ENCODE measurements around the gene TMEM238.
"Not testable (repeated sequence)": the region's sequence is repeated elsewhere in the genome, so short reads cannot be mapped to it uniquely, and the experiment has no call there.

Gene TMEM238

DNA sequence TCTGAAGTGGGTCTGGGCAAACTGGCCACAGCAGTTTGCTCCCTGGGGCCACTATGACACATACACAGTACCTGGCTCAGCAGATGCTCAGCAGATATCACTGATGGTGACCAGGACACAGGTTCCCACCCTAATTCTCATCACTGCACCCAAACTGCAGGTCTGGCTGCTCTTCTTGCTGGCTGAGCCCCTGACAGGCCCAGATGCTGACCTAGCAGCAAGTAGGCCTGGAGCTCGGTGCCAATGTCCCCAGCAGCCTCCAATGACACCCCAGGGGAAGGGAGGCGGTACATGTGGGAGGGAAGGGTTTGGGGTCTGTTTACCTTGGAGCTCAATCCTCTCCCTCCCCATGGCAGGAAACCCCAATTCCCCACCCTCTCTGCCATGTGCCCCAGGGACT, 18.4 kb upstream of the TMEM238 start:
- in situ Hi-C loops (cut with MboI; ENCODE audit: low sequenced_read_pairs), result no loop called here

DNA sequence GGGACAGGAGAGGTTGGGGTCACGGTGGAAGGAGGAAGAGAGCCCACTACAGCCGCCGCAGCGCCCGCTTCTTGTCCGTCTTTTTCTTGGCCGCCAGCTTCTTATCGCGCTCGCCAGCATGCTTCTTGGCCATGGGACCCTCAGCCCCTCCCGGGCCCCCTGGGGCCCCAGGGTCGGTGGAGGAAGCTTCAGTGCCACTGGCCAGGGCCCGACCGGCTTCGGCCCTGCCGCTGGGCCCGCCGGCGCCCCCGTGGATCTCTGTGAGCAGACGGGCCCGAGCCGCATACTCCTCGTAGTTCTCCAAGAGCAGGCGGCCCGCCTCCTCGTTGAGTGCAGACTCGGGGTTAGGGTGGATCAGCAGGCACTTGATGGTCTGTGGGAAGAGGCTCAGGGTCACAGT, 17.3 kb upstream of the TMEM238 start:
- in situ Hi-C loops (cut with MboI; ENCODE audit: low sequenced_read_pairs), result not testable (repeated sequence)

DNA sequence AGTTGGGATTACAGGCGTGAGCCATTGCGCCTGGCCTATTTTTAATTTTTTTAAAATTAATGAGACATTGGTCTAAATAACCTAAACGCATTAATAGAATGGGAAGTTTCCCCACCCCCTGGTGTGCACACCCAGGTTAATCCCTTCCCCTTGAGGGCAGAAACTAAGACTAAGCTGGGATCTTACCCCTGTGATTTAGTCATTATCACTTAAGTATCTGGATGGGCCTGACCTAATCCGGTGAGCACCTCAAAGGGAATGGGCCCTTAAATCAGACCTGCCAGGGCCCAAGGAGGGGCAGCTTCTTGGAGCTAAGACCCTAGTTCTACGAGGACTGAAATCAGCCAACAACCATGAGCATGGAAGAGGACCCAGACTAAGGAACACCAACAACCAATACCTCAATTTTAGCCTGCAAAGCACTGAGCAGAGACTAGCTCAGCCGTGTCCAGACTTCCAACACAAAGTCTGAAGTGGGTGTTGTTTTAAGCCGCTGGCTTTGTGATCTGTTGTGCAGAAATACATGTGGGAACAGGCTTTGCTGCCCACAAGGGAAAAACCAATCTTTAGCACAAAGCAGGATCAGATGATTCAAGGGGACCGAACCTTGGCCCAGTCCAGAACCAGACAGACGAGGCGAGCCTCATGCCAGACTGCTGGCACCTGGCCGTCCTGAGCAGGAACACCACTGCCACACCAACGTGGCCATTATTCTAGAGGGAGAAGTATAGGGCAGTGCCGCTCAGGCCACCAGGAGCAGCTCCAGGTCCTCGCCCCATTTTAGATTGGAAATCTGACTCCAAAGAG, 16.4 kb upstream of the TMEM238 start:
- in situ Hi-C loops (cut with MboI; ENCODE audit: low sequenced_read_pairs), result no loop called here

DNA sequence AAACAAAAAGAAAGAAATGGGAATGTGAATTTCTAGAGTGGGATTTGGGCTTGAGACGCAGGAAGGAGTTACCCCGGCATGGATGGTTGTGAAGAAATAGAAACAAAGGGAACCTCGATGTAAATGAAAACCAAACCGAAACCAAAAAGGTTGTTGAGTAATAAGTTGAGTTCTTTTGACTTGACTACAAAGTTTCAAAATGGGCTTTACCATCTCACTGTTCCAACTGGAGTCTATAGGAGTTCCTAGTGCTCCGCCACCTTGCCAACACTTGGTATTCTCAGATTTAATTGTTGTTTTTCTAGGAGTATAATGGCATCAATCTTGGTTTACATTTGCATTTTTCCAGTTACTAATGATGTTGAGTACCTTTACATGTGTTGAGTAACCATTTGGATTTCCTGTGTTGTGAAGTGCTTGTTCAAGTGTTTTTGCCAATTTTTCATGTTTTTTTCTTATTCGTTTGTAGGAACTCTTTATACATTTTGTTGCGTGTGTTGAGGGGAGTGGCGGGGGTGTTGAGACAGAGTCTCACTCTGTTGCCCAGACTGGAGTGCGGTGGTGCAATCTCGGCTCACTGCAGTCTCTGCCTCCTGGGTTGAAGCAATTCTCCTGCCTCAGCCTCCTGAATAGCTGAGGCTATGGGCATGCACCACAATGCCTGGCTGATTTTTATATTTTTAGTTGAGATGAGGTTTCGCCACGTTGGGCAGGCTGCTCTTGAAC, 14.3 kb upstream of the TMEM238 start:
- in situ Hi-C loops (cut with MboI; ENCODE audit: low sequenced_read_pairs), result no loop called here

DNA sequence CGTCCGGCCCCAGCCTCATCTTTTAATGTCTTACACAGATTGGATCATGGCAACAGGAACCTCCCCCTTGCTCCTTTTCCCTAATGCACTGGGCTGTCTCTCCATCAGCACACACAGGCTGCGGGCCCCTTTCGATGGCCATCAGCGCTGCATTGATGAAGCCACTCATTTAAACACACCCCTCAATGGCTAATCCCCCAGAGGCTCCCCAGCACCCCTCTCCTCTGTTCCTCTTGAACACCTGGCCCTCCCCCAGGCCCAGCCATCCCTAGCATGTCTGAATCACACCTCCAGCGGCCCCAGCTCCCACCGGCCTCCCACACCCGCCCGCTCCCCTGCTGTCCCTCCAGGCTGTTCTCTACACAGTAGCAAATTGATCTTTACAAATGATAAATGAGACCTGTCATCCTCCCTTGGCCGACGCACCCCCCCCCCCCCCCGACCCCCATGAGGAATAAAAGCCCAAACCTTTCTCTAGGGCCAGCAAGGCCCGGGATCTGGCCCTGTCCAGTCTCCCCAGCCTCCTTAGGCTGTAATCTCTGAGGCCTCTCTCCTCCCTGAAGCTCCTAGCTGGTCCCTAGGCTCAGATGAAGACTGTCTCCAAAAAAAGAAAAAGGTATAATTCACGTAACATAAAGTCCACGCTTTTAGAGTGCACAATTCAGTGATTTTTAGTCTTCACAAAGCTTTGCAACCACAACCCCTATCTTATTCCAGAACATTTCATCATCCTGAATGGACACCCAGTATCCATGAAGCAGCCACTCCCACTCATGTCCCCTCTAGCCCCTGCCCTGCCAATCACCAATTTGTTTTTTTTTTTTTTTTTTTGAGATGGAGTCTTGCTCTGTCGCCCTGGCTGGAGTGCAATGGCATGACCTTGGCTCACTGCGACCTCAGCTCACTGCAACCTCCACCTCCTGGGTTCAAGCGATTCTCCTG, 9.0 kb upstream of the TMEM238 start:
- in situ Hi-C loops (cut with MboI; ENCODE audit: low sequenced_read_pairs), result no loop called here

DNA sequence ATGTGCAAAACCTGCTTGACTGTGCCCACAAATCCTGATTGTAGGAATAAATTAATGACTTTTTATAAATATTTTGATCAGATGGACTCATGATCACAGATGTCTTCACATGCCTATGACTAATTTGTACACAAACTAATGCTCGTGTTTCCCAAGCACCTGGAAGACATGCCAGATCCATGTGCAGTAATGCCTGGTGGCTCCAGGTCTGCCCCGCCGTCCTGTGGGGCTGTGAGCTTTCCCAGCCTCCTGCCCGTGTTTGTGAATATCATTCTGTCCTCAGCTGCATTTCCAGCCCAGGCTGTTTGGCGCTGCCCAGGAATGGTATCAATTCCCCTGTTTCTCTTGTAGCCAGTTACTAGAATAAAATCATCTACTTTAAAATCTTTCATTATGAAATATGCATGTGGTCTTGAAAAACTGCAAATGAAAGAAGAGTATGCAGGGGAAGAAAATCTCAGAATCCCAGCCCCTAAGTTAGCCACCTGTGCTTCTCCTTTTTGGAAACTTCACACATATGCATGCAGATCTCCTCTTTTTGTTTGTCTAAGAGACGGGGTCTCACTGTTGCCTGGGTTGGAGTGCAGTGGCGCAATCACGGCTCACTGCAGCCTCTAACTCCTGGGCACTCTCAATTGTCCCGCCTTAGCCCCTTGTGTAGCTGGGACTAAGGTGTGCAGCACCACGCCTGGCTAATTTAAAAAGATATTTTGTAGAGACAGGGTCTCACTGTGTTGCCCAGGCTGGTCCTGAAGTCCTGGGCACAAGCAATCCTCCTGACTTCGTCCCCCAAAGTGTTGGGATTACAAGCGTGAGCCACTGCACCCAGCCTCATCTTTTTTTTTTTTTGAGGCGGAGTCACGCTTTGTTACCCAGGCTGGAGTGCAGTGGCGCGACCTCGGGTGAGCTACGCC, 7.9 kb upstream of the TMEM238 start:
- in situ Hi-C loops (cut with MboI; ENCODE audit: low sequenced_read_pairs), result no loop called here

DNA sequence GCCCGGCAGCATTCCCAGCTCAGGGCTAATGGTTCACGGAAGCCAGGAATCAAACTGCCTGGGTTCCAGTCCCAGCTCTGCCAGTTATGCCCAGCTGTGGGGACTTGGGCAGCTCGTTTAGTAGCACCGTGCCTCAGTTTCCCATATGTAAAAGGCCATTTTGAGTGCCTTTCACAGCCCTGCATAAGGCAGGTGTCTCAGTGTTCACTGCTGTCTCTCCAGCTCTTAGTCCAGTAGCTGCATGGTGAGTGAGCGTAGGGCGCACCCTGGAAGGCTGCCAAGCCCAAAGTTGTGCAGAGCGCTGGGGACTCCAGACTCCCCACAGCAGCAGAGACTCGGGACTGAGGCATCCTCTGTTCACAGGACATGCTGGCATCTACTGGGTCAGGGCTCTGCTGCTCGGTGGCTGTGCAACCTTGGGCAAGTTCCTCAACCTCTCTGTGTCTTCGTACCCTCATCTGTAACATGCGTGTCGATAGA, 7.1 kb upstream of the TMEM238 start:
- in situ Hi-C loops (cut with MboI; ENCODE audit: low sequenced_read_pairs), result no loop called here

DNA sequence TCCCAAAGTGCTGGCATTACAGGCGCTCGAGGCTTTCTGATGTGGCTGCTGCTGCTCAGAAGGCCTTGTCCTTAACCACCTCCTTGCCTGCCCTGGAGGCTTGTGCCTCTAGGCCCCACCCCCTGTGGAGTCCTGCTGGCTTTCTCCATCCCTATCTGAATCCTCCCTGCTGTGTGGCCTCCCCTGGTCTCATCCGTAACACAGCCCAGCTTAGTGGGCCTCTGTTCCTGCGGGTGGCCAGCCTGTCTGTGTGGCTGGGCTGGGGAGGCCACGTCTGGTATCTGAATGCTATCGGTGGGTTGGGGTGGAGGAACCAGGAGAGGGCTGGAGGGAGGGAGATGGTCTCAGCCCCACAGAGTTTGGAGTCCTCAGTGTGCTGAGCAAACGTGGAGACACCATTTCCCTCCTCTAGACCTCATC, 6.4 kb upstream of the TMEM238 start:
- in situ Hi-C loops (cut with MboI; ENCODE audit: low sequenced_read_pairs), result no loop called here

DNA sequence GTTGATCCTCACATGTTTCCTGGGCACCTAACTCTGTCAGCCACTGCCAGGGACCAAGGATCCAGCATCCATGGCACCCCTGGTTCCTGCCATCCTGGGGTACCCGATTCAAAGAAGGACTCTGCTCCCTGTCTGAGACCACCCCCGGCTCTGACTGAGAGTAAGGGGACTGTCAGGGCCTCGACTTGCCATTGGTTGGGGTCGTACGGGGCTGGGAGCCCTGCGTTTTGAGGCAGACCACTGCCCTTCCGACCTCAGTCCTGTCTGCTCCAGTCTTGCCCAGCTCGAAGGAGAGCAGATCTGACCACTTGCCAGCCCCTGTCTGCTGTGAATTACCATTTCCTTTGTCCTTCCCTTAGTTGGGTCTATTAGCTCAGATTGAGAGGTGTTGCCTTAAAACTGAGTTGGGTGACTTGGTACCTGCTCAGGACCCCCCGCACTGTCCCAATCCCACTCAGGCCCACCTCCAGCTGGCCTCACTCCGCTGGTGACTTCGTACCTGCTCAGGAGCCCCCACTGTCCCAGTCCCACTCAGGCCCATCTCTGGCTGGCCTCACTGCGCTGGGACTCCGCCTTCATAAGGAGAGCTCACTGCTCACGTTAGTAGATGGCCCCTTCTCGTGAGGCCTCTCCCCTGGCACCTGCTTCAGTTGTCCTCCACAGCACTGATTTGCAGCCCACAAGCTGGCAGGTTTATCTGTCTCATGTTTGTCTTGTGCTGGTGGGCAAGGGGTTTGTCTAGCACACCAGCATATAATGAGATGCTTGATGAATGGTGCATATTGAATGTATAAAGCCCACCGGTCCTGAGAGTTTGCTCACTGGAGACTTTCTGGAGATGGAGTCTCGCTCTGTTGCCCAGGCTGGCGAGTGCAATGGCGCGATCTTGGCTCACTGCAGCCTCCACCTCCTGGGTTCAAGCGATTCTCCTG, 5.6 kb upstream of the TMEM238 start:
- in situ Hi-C loops (cut with MboI; ENCODE audit: low sequenced_read_pairs), result no loop called here

DNA sequence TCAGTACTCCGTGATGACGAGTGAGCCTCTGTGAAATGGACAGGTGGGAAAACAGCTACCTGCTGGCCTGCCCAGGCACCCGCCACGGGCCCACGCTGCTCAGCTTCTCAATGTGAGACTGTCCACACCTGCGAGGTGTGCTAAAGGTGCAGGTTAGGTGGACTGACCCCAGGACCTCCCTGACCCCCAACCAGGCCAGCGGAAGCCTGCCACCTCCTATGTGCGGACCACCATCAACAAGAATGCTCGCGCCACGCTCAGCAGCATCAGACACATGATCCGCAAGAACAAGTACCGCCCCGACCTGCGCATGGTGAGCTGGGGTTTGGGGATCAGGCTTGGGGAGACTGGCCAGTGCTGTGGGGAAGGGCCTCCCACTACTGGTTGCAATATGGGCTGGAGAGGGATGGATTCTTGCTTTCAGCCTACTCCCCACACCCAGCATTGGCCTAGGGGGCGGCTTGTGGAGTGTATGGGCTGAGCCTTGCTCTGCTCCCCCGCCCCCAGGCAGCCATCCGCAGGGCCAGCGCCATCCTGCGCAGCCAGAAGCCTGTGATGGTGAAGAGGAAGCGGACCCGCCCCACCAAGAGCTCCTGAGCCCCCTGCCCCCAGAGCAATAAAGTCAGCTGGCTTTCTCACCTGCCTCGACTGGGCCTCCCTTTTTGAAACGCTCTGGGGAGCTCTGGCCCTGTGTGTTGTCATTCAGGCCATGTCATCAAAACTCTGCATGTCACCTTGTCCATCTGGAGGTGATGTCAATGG, 3.8 kb upstream of the TMEM238 start:
- in situ Hi-C loops (cut with MboI; ENCODE audit: low sequenced_read_pairs), result no loop called here

DNA sequence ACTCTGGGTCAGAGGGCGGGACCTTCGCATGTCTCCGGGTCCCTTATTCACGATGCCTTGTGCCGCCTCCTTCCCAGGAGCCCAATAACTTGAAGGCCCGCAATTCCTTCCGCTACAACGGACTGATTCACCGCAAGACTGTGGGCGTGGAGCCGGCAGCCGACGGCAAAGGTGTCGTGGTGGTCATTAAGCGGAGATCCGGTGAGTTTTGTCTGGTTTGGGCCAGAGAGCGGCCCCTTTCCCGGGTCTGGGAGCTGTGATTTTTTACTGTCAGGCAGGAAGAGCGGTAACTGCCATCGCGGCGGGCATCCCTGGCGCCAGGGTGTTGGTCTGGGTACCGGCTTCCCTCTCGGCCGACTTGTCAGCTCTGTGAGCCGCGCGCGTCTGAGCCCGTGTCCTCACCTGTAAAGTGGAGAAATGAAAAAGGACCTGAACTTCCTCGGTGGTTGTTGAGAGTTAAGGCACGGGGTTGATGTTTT, 2.4 kb upstream of the TMEM238 start:
- in situ Hi-C loops (cut with MboI; ENCODE audit: low sequenced_read_pairs), result no loop called here

DNA sequence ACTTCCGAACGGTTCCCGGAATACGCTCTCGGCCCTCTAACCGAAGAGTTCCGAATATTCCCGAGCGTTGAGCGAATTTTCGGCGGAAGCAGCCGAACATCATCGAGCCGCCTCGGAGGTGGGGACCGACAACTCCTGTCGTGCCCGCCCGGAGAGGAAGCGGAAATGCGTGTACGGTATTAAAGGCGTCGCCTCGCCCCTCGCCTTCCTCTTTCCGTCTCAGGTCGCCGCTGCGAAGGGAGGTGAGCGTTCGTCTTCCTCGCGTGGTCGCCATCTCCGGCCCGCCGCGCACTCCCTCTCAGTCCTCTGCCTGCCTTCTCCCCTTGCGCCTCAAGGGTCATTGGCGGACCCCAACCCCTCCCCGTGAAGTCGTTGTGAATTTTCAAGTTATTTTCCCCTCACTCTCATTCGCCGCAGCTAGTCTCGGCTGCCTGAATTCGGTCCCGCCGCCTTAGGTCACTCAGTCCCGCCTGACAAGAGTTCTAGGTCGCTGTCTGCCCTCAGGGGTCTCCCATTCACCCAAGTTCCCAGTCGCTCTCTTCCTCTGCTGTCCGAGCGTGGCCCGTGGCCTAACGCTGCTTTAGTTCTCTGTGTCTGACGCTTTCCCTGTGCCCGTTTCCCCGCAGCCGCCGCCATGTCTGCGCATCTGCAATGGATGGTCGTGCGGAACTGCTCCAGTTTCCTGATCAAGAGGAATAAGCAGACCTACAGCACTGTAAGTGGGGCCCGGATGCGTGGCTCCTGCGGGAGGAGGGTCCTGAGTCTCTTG, 1.8 kb upstream of the TMEM238 start, which contains the start of gene RPL28:
Gene RPL28 (plus strand): TSS at position 209 of the 769 bp plus-strand sequence. CDS start 426 bp downstream, at position 635.
- in situ Hi-C loops (cut with MboI; ENCODE audit: low sequenced_read_pairs), result no loop called here

DNA sequence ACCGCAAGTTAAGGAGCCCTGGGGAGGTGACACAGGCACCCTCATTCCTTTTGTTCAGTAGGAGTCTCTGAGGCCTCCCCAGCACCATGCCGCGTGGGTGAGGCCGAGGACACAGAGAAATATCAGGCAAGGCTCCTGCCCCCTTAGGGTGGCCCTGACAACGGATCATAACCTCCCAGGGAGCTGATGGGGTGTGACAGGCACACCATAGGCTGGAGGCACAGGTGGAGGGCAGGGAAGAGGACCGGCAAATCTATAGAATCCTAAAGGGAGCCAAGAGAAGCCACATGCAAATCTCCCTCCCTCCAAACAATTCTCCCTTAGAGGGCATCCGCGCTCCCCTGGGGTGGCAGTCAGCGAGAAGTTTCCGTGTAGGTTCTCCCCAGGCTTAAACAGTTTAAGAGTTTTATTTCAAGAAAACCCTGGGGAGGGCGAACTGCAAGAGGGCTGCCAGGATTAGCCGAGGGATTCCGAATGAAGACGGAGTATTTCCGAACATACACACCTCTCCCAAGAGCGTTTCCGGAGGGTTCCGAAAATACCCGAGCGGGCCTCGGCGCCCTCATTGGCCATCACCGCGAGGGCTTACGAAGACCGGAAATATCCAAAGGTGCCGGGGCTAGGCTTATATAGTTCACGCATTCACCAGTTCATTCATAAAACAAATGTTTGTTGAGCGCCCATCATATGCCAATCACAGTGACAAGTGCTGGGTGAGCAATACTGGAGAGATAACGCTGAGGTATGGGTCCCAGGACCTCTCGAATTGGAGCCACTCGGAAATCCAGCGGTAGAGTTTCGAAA, 1.0 kb upstream of the TMEM238 start:
- in situ Hi-C loops (cut with MboI; ENCODE audit: low sequenced_read_pairs), result no loop called here

DNA sequence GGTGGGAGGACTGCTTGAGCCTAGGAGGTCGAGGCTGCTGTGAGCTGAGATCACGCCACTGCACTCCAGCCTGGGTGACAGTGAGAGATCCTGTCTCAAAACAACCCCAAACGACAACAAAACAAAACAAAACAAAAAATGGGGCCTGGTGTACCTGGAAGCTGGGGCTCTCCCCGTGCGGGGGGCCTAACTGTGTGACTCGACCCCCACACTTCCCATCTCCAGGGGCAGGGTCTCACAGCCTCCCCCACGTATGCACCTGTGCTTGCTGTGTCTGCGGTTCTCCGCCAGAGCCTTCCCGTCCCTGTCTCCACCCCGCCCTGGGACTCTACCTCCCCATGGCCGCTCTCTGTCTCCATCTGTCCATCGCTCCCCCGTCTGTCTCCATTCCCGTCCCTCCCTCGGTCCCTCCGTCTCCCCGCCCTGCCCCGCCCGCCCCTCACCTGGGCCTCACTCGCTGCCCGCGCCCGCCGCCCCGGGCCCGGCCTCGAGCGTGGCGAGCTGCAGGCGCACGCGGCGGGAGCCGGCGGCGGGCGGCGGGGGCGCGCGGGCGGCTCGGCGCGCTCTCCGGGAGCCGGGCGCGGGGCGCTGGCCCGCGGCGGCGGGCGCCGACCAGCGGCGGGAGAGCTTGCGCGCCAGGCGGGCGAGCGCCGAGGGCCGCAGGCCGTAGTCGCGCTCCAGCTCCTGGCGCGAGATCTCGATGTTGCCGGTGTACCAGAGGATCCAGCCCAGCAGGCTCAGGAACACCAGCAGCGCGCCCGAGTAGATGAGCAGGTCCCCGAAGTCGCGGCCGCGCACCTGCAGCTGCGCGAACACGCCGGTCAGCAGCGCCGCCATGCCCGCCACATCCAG, 587 bp downstream of the TMEM238 start:
- in situ Hi-C loops (cut with MboI; ENCODE audit: low sequenced_read_pairs), result no loop called here

DNA sequence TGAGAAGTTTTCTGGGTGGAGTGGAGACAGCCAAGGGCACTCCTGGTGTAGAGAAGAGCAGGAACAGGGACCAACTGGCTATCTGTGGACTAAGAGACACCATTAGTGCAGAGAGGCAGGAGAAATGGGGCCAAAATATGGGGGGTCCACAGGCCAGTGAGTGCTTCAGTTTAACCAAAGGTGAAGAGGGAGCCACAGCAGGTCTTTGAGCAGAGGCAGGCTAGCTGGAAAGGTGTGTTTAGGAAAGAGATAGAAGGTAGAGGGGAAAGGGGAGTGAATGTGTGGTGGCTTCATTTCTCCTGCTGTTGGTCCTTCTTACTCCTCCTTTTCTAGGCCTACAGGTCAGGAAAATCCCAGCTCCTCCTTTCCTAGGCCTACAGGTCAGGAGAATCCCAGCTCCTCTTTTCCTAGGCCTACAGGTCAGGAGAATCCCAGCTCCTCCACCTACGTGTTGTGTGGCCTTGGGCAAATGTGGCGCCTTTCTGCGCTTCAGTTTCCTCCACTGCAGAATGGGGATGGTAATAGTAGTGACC, 1.5 kb downstream of the TMEM238 start:
- in situ Hi-C loops (cut with MboI; ENCODE audit: low sequenced_read_pairs), result no loop called here
